HG02763 (cell line): ENCODE measurements around the gene LCN6.
"Not testable (repeated sequence)": the region's sequence is repeated elsewhere in the genome, so short reads cannot be mapped to it uniquely, and the experiment has no call there.

Experiments
- ATAC-seq: cut with Tn5 transposase; IDR thresholded peaks from one replicate; pipeline ENCODE4 v1.9.1; 2021; ENCODE audit warnings: mild to moderate bottlenecking, moderate library complexity; ENCODE audit not compliant: unreplicated experiment

LCN6 gene

DNA sequence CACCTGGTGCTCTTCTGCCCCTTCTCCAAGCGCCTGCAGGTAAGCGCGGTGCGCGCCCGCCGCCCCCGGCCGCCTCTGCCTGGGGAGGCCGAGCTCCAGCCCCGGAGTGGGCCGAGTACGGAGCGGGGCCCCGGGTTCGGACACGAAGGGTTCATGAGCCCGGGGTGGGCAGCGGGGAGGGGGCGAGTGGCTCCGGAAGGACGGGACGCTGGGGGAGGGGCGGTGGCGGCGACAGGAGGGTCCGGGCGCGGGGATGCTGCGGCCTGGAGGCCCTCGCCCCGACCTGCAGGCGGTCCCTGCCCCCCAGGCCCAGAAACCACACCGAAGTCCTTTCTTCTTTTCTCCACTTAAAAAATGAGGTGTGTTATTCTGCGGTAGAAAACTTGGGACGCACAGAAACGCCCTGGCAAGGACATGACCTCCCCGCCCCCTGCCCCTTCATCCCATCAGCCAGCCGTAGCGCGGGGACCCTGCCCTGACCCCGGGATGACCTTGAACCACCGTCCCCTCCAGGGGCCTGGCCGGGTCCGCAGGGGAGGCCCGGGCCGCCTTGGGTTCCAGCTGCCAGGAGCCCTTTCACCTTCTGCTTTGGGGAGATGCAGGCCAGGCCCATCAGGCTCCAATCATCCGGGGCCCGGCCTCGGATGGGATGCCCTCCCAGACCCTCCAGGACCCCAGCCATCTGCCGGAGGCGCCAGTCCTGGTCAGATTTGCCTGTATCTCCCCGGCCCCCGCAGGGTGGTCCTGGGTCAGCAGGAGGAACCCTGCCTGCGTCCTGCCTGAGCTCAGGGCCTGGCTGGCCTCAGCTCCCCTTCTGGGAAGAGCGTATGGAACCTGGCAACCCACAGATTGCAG lies 35.4 kb downstream of the LCN6 start:
- ATAC-seq: no peak

- ATAC-seq: no peak
These were observed 36.3 kb downstream of the LCN6 start, which contains the start of gene DIPK1B for GRCh38 chr9:136711751-136712689. TSS of gene DIPK1B (plus strand) at chr9:136712572. CDS start at chr9:136712666, 94 bp downstream.

- not testable (repeated sequence) for ATAC-seq
These were observed 37.1 kb downstream of the LCN6 start for GRCh38 chr9:136711219-136711648.

- no peak for ATAC-seq
These were observed 37.8 kb downstream of the LCN6 start for GRCh38 chr9:136710543-136710942.

- no peak for ATAC-seq
These were observed 38.7 kb downstream of the LCN6 start for GRCh38 chr9:136709454-136710109.

DNA sequence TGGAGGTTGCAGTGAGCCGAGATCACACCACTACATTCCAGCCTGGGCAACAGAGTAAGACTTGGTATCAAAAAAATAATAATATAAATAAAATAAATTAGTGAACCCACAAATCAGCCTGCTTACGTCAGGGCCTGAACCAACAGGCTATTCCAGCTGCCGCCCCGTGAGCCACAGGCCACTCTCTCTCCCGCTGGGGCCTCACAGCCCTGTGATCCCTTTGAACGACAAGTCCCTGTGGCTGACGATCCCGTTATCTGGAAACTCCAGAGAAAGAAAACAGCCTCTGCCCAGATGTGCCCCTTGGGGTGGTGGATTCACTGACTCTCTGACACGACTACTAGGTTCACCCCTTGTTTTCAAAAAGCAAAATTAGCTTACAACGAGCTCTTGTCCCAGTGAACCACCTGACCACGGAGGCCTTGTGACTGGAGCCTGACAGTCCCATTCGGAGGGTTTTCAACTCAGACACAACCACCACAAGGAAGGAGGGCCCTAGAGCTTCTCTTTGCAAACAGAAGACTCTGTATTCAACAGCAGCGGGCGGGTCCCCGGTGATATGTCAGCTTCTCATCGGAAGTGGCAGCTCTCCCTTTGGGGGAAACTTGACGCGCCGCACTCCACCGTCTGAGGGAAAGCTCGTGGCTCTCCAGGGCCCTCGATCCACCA lies 40.3 kb downstream of the LCN6 start:
- no peak for ATAC-seq

DNA sequence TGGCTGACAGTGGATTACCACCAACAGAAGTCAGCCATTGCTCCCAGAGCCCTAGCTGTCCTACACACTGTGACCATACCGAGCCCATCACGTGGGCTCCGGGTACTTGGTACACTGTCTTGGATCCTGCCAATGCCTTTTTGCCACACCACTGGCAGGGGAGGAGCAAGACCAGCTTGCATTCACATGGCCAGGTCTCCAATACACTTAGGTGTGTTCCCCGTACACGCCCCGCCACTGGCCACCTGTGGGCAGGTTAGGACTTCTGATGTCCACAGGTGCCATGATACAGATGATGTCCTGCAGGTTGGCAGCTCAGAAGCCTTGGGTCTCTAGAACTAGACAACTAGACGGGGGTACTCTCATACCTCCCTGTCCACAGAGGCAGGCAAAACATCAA lies 41.3 kb downstream of the LCN6 start:
- no peak for ATAC-seq

DNA sequence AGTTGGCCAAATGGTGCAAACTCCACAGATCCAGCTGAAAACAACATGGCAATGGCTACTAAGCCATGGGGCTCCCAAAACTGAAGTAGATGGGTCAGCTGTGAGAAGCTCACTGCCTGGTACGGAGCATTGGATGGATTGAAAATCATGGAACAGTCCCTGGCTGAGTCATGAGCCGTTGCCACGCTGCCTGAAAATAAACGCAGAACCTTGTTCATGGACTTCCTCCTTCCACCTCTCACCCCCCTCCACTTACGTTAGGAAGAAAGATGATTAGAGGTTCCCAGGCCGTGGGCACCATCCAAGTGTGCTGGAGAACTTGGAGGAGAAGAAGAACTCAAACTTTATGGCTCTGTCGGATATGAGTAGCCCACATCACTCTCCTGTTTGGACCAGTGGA lies 42.8 kb downstream of the LCN6 start:
- no peak for ATAC-seq

DNA sequence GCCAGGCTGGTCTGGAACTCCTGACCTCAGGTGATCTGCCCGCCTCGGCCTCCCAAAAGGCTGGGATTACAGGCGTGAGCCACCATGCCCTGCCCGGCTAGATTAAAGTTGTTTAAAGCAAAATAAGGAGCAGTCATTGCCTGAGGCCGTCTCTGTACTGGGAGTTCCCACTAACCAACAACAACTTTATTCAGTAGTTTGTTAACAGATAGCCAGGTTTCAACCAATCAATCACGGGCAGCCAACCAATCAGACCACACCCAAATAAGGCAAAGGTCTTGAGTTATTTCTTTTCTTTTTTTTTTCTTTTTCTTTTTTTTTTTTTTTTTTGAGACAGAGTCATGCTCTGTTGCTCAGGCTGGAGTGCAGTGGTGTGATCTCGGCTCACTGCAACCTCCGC lies 43.6 kb downstream of the LCN6 start:
- ATAC-seq: not testable (repeated sequence)

DNA sequence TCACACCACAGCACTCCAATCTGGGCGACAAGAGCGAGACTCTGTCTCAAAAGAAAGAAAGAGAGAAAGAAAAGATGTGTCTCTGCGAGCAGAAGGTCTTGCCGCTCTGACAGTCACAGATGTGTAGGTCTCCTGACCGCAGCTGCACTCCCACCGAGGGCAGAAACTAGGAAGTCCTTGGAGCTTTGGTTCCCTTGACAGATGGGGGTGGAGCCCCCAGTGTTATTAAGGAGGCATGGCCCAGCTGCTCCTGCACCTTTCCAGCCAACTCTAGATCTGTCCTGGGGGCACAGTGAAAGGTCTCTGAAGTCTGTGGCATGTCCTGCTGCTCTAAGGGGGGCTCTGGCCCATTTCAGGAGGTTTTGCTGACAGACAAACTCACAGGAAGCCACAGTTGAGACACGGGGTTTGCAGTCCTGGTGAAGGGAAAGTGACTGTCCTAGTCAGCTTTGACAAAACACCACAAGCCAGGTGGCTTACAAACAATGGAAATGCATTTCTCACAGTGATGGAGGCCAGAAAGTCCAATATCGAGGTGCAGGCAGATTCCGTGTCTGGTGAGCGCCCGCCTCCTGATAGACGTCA lies 45.0 kb downstream of the LCN6 start:
- ATAC-seq: no peak

DNA sequence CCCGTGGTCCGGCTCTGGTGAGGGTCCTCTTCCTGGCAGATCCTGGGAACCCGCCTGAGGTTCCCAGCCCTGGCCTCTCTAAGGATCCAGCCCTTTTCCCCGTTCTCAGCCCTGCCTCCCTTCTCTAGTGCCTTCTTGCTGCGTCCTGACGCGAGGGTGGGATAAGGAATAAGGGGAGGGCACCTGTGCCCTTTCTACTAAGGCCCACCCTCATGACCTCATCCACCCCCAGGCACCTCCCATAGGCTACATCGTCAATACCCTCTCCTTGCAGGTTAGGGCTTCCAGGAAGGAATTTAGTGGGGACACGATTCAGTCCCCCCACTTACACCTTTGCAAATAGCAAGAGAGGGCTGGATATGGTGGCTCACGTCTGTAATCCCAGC lies 46.7 kb downstream of the LCN6 start:
- ATAC-seq: no peak

DNA sequence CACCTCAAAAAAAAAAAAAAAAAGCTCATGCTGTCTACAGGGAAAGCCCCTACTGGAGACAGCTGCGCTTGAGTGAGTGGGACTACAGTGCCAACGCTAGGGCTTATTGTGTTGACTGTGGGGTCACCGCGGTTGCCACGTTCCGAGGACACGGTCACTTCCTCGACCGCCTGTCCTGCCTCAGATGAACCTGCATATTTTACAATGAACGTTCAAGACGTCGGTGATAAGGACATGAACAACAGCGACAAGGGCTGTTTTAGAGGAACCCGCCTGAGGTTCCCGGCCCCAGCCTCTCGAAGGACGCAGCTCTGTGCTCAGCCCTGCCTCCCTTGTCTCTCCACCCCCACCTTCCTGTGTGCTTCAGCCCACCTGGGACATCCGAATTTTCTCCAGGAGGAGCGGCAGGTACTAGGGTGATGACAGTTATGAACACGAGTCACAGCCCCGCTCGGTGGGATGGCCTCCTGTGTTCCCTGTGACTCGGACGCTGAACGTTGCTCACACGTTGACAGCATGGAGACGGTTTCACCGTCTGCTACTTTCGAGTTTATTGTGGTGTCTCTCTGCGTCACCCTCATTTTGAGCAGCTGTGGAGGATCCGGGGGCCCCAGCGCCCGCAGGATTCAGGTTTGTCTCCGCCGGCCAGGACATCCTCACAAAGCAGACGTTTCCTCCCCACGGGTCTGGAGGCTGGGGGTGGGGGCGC lies 47.2 kb downstream of the LCN6 start:
- no peak for ATAC-seq

GRCh38 chr9:136700304-136700703 lies 48.0 kb downstream of the LCN6 start:
- ATAC-seq: no peak

DNA sequence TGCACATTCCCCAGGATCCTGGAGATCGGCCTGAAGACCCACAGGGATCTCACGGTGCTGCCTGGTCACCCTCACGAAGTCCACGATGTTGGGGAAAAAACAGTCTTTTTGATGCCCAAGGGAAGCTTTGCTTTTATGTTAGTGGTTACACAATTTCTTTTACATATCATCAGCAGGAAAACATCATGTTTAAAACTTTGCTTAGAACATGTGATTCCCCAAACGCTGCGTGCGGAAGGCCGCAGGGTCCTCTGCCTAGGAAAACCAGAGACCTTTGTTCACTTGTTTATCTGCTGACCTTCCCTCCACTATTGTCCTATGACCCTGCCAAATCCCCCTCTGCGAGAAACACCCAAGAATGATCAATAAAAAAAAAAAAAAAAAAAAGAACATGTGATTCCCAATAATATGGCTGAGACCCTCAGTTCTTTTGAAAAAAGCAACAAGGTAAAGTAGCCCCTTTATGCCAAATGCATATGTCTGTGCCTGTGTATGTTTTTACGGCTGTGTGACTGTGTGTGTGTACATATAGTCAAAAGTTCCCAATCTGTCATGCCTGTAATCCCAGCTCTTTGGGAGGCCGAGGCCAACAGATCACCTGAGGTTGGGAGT lies 49.6 kb downstream of the LCN6 start:
- ATAC-seq: no peak

DNA sequence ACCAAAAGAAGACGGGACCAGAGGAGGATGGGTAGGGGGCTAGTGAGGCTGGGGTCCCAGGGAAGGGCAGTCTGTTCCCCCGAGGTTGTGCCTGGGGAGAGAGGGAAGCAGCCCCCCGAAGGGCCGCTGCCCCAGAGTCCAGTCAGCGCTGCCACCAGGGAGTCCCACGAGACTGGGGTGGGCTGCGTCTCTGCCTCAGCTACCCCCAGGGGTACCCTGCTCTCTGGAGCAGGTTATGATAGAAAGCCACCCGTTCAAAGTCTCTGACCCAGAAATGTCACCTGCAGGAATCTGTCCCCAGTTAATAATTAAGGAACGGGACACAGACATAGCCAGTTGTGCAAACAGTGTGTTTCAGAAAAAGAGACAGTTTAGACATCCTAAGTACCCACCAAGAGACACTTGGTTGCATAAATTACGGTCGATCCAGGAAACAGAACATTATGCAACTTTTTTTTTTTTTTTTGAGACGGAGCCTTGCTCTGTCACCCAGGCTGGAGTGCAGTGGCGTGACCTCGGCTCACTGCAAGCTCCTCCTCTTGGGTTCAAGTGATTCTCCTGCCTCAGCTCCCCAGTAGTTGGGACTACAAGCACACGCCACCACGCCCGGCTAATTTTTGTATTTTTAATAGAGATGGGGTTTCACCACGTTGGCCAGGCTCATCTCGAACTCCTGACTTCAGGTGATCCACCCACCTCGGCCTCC lies 50.4 kb downstream of the LCN6 start:
- no peak for ATAC-seq

- no peak for ATAC-seq
These were observed 51.0 kb downstream of the LCN6 start for GRCh38 chr9:136697146-136697820.

GRCh38 chr9:136696502-136696901 lies 51.8 kb downstream of the LCN6 start:
- ATAC-seq: no peak

GRCh38 chr9:136695955-136696354 lies 52.4 kb downstream of the LCN6 start:
- ATAC-seq: no peak
